ENCODE data around the gene PKP4. TPM values are rescaled to one million over a fixed set of nuclear protein-coding genes. Genes with fewer than 3 reads are reported as not detected.

The PKP4 gene
- total RNA-seq, 1 experiment from 2014 or later = 59.1 TPM

- Histone ChIP-seq H3F3A (ENCODE audit: insufficient read depth, low read depth) (peaks cover 29% of the 10 kb centered on the region), H3K36me3 (ENCODE audit: low read depth) (no peaks in the 10 kb centered on the region), H3K27me3 (ENCODE audit: insufficient read depth, low read depth) (no peaks in the 10 kb centered on the region), H4K20me1 (ENCODE audit: insufficient read depth) (no peaks in the 10 kb centered on the region), H3K79me2 (ENCODE audit: low read depth) (no peaks in the 10 kb centered on the region), H3K4me2 (peak overlapping the region; percentile 80), H3K9me3 (ENCODE audit: insufficient read depth, low read depth) (no peaks in the 10 kb centered on the region), H3K27ac (peak overlapping the region; percentile 80), H3K4me1 (replicated peaks; ENCODE audit: insufficient read depth) (peaks cover 40% of the 10 kb centered on the region), H3K9me2 (ENCODE audit: insufficient read depth) (no peaks in the 10 kb centered on the region), H2AFZ (peak overlapping the region; percentile 75), H3K4me3 (peak overlapping the region; percentile 41; the same call in 1 of the 2 replicates)
- DNase-seq = peak; percentile 71 to 95
- no peak for TF ChIP-seq EZH2 (IDR thresholded peaks at IDR 0.05; ENCODE audit: low read depth)
- TF ChIP-seq CTCF (conservative IDR thresholded peaks at IDR 0.05) = peak; percentile 67
- POLR2A ChIA-PET (ENCODE audit: unreplicated experiment) = interaction anchor here (0.6 to 0.7 kb wide), 3 partner anchors 34 to 265 kb away, joined by 3 to 6 read pairs (median 4); no protein-coding TSS in a partner anchor
- no TSS peak for BruUV-seq (replicated peaks)
- intact Hi-C loops (cut with micrococcal nuclease; ENCODE audit: unreplicated experiment) = loop anchor here (10.0 kb wide), 1 partner anchor 269 kb away; the partner anchor contains the start of genes CCDC148 and PKP4
- CTCF ChIA-PET = interaction anchor here (0.6 to 2.6 kb wide), 8 partner anchors 11 to 421 kb away, joined by 3 to 10 read pairs (median 4); partner anchors contain the start of genes CCDC148 and PKP4
These were observed 267.4 kb downstream of the PKP4 start for GRCh38 chr2:158723921-158724802.

DNA sequence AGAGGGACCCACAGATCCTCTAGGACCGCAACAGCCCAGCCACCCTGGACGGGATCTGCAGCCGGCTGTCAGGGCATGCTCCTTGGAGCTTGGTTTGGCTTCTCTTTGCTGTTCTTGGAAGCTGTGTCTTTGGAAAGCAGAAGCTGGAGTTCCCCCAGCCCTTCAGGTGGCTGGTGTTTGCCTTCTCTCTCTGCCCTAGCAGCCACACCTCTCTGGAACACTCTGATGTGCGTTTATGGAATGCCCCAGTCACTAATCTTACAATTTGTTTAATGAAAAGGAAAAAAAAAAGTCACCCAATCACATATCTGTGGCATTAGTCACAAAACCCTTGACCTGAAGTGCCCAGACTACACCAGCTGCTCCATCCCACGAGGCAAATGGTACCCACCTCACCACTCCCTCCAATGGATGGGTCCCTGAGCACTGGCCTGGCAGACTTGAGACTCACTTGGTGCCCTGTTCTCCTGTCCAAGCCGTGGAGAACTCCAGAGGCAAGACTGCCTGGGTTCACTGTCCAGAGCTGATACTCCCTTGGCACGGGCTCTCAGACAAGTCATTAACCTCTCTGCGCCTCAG lies 268.1 kb downstream of the PKP4 start:
- intact Hi-C loops (cut with micrococcal nuclease; ENCODE audit: unreplicated experiment) = loop anchor here (10.0 kb wide), 1 partner anchor 270 kb away; the partner anchor contains the start of genes CCDC148 and PKP4
- DNase-seq = peak; percentile 58 to 88
- Histone ChIP-seq H3K9me2 (ENCODE audit: insufficient read depth) (no peaks in the 10 kb centered on the region), H3K27me3 (ENCODE audit: insufficient read depth, low read depth) (no peaks in the 10 kb centered on the region), H3K4me3 (peak overlapping the region; percentile 41; the same call in 1 of the 2 replicates), H3K9me3 (ENCODE audit: insufficient read depth, low read depth) (no peaks in the 10 kb centered on the region), H3K27ac (peak overlapping the region; percentile 80), H4K20me1 (ENCODE audit: insufficient read depth) (no peaks in the 10 kb centered on the region), H3F3A (ENCODE audit: insufficient read depth, low read depth) (peaks cover 29% of the 10 kb centered on the region), H3K4me2 (peak overlapping the region; percentile 80), H3K79me2 (ENCODE audit: low read depth) (no peaks in the 10 kb centered on the region), H3K36me3 (ENCODE audit: low read depth) (no peaks in the 10 kb centered on the region), H2AFZ (peak overlapping the region; percentile 75; the same call in 1 of the 2 replicates), H3K4me1 (replicated peaks; ENCODE audit: insufficient read depth) (peaks cover 40% of the 10 kb centered on the region)
- POLR2A ChIA-PET (ENCODE audit: unreplicated experiment) = interaction anchor here (0.7 kb wide), 2 partner anchors 34 to 43 kb away, joined by 3 to 6 read pairs; no protein-coding TSS in a partner anchor
- CTCF ChIA-PET = interaction anchor here (1.0 to 2.6 kb wide), 4 partner anchors 10 to 268 kb away, joined by 4 to 10 read pairs (median 8); partner anchors contain the start of genes CCDC148 and PKP4
- no TSS peak for BruUV-seq (replicated peaks)
- no peak for TF ChIP-seq CTCF (conservative IDR thresholded peaks at IDR 0.05)

DNA sequence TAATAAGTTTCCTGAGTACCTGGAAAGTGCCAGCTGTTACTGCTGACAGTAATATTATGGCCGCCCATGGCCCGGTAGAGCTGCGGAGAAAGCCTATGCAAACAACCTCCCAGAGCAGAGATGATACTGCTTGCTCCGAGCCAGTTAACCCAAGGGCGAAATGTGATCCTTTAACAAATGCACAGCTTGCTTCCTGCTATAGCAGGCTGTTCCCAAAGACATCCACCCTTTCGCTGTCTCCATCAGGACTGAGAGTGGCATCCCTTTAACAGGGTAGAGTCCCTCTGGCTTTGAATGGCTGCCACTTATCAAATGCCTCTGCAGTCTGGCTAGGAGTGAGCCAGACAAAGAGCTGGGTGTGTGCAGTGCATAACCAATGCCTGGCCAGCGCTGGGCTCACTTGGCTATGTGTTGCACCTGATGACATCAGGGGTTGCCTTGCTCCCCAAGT lies 268.7 kb downstream of the PKP4 start:
- Histone ChIP-seq H2AFZ (no peak overlapping the region), H3F3A (ENCODE audit: insufficient read depth, low read depth) (peaks cover 29% of the 10 kb centered on the region), H4K20me1 (ENCODE audit: insufficient read depth) (no peaks in the 10 kb centered on the region), H3K27me3 (ENCODE audit: insufficient read depth, low read depth) (no peaks in the 10 kb centered on the region), H3K36me3 (ENCODE audit: low read depth) (no peaks in the 10 kb centered on the region), H3K9me3 (ENCODE audit: insufficient read depth, low read depth) (no peaks in the 10 kb centered on the region), H3K4me2 (peak overlapping the region; percentile 32; the same call in 1 of the 2 replicates), H3K9me2 (ENCODE audit: insufficient read depth) (no peaks in the 10 kb centered on the region), H3K27ac (no peak overlapping the region), H3K79me2 (ENCODE audit: low read depth) (no peaks in the 10 kb centered on the region), H3K4me1 (replicated peaks; ENCODE audit: insufficient read depth) (peaks cover 40% of the 10 kb centered on the region), H3K4me3 (no peak overlapping the region)
- ChIA-PET CTCF (interaction anchor here (2.6 kb wide), 1 partner anchor 20 kb away, joined by 10 read pairs; no protein-coding TSS in a partner anchor), POLR2A (ENCODE audit: unreplicated experiment) (no interaction called here)
- BruUV-seq (replicated peaks) = no TSS peak
- TF ChIP-seq CTCF (conservative IDR thresholded peaks at IDR 0.05) (no peak), EZH2 (IDR thresholded peaks at IDR 0.05; ENCODE audit: low read depth) (no peak)
- intact Hi-C loops (cut with micrococcal nuclease; ENCODE audit: unreplicated experiment) = loop anchor here (10.0 kb wide), 1 partner anchor 271 kb away; the partner anchor contains the start of genes CCDC148 and PKP4
- peak; percentile 19 to 59 for DNase-seq

Measured in PC-9 (cell line).